ENCODE measurements around the gene PVALEF. TPM values are rescaled to one million over a fixed set of nuclear protein-coding genes. Genes with fewer than 3 reads are reported as not detected.

Gene PVALEF
- total RNA-seq, 1 donor from 2014 or later = not detected

DNA sequence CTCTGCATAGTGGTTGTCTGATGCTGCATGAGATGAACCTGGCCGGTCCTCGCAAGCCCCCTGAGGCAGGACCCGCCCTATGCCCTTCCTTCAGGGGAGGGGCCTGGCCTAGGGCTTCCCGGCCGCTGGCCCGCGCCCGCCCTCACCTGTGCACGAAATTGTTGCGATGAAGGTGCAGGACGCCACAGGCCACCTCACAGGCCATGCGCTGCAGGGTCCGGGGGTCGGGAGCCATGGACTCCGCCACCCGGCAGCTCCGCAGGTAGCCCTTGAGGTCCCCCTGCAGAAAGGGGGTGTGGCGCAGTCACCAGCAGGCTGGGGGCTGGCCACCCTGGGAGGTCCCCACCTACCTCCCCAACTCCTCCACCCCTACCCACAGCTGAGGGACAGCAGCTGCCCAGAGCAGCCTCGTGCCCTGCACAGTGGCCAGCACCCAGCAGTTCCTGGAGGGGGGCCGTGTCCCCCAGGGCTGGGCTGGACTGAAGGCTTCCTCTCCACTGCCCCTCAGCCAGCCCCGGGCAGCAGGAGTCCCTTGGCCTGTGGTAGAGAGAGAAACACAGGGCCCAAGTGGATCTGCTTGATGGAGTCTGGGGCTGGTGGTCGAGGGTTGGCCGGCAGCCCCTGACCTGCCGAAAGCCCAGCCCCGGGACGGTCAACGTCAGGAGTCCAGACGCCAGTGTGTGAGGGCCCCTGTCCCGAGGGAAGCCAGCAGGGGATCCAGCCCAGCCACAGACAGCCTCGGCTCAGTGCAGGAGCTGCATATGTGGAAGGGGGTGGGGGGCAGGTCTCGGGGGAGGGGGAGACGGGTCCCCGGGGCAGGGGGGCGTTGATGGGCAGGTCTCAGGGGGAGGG is 38.8 kb upstream of the PVALEF start:
- H3K27ac Mint-ChIP-seq (ENCODE audit: unreplicated experiment) = no peak overlapping the region
- DNase-seq (ENCODE audit: extremely low spot score, unreplicated experiment) = no peak
- H3K36me3 Mint-ChIP-seq (ENCODE audit: unreplicated experiment) = no peaks in the 10 kb centered on the region
- H3K9me3 Mint-ChIP-seq (ENCODE audit: unreplicated experiment) = no peaks in the 10 kb centered on the region
- H3K4me1 Mint-ChIP-seq (ENCODE audit: unreplicated experiment) = no peaks in the 10 kb centered on the region
- H3K27me3 Mint-ChIP-seq (ENCODE audit: unreplicated experiment) = no peaks in the 10 kb centered on the region
- no peak overlapping the region for H3K4me3 Mint-ChIP-seq (ENCODE audit: unreplicated experiment)
- TF ChIP-seq, protein P1, sequence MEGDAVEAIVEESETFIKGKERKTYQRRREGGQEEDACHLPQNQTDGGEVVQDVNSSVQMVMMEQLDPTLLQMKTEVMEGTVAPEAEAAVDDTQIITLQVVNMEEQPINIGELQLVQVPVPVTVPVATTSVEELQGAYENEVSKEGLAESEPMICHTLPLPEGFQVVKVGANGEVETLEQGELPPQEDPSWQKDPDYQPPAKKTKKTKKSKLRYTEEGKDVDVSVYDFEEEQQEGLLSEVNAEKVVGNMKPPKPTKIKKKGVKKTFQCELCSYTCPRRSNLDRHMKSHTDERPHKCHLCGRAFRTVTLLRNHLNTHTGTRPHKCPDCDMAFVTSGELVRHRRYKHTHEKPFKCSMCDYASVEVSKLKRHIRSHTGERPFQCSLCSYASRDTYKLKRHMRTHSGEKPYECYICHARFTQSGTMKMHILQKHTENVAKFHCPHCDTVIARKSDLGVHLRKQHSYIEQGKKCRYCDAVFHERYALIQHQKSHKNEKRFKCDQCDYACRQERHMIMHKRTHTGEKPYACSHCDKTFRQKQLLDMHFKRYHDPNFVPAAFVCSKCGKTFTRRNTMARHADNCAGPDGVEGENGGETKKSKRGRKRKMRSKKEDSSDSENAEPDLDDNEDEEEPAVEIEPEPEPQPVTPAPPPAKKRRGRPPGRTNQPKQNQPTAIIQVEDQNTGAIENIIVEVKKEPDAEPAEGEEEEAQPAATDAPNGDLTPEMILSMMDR (IDR thresholded peaks at IDR 0.05) = no peak

DNA sequence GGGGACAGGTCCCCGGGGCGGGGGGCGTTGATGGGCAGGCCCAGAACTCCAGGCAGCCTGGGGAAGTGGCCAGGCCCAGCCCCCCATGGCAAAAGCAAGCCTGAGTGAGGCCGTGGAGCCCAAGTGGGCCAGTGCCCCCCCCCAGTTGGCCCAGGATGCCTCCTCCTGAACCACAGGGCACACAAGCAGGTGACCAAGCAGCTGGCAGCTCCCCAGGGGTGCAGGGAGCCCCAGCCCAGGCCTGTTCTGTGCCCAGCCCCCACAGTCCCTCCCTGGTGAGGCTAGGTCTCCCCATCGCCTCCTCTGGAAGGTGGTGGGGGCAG is 38.2 kb upstream of the PVALEF start:
- Mint-ChIP-seq H3K36me3 (ENCODE audit: unreplicated experiment) (no peaks in the 10 kb centered on the region), H3K4me3 (ENCODE audit: unreplicated experiment) (no peak overlapping the region), H3K9me3 (ENCODE audit: unreplicated experiment) (no peaks in the 10 kb centered on the region), H3K27ac (ENCODE audit: unreplicated experiment) (no peak overlapping the region), H3K27me3 (ENCODE audit: unreplicated experiment) (no peaks in the 10 kb centered on the region), H3K4me1 (ENCODE audit: unreplicated experiment) (no peaks in the 10 kb centered on the region)
- DNase-seq (ENCODE audit: extremely low spot score, unreplicated experiment) = no peak
- TF ChIP-seq, protein P1 (IDR thresholded peaks at IDR 0.05) = no peak

DNA sequence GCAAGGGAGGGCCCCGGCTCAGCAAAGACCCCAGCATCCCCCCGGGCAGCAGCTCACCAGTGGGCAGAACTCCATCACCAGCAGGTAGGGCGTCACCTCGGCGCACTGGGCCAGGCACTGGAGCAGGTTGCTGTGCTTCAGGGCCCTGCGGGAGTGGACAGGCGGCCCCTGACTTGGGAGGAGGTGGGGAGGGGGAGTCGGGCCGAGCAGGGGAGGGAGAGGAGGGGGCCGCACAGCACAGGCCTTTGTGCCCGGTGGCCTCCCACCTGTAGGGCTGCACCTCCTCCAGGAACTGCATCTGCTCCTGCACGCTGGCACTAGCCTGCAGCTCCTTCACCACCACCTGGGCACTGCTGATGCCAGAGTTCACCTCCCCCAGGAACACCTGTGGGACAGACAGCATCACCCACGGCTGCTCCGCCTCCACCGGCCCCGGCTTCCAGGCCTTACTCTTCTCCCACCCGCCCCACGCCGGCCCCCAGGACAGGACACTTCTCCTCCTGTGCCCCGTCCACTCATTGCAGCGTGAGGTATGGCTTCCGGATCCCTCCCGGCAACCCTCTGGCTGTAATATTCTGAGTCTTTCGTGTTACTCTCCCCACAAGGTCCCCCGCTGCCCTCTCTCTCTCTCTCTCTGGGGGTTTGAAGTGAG is 37.7 kb upstream of the PVALEF start:
- TF ChIP-seq, protein P1 (IDR thresholded peaks at IDR 0.05) = no peak
- no peak for DNase-seq (ENCODE audit: extremely low spot score, unreplicated experiment)
- H3K4me1 Mint-ChIP-seq (ENCODE audit: unreplicated experiment) = no peaks in the 10 kb centered on the region
- H3K9me3 Mint-ChIP-seq (ENCODE audit: unreplicated experiment) = no peaks in the 10 kb centered on the region
- no peaks in the 10 kb centered on the region for H3K36me3 Mint-ChIP-seq (ENCODE audit: unreplicated experiment)
- H3K27ac Mint-ChIP-seq (ENCODE audit: unreplicated experiment) = no peak overlapping the region
- H3K27me3 Mint-ChIP-seq (ENCODE audit: unreplicated experiment) = no peaks in the 10 kb centered on the region
- no peak overlapping the region for H3K4me3 Mint-ChIP-seq (ENCODE audit: unreplicated experiment)

DNA sequence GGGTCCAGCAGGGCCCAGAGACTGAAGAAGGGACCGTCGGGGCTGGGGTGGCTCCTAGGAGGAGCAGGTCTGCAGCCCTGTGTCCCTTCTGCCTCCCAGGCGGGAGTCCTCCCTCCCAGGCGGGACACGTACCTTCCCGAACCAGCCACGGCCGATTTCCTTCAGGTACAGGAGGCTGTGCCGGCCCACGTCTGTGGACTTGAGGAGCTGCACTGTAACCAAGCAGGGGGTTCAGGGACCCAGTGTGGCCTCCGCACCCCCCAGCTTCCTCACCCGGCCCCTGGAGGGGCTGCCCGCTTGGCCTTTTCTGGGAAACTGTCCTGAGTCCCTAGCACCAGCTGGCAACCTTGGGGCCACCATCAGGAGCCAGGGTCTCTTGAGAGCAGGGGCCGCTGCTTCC is 37.0 kb upstream of the PVALEF start:
- Mint-ChIP-seq H3K27me3 (ENCODE audit: unreplicated experiment) (no peaks in the 10 kb centered on the region), H3K4me1 (ENCODE audit: unreplicated experiment) (no peaks in the 10 kb centered on the region), H3K27ac (ENCODE audit: unreplicated experiment) (no peak overlapping the region), H3K4me3 (ENCODE audit: unreplicated experiment) (no peak overlapping the region), H3K9me3 (ENCODE audit: unreplicated experiment) (no peaks in the 10 kb centered on the region), H3K36me3 (ENCODE audit: unreplicated experiment) (no peaks in the 10 kb centered on the region)
- no peak for DNase-seq (ENCODE audit: extremely low spot score, unreplicated experiment)
- TF ChIP-seq, protein P1 (IDR thresholded peaks at IDR 0.05) = no peak

DNA sequence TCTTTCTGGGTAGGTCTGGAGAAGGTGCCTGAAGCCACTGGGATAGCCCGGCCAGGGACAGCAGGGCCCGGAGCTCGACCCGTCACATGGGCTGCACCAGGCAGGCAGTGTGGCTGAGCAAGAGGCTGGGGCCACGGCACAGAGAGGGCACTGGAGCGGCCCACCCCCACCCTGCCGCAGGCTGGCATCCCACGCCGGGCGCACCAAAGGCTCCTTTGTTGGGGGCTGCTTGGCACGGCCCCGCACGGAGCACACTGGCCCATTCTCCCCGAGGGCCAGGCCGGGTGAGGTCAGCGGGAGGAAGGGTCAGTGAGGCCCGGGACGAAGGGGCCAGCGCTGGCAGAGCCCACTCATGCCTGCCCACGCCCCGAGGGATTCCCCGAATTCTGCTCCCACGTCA is 36.5 kb upstream of the PVALEF start:
- H3K9me3 Mint-ChIP-seq (ENCODE audit: unreplicated experiment) = no peaks in the 10 kb centered on the region
- H3K4me3 Mint-ChIP-seq (ENCODE audit: unreplicated experiment) = no peak overlapping the region
- H3K27ac Mint-ChIP-seq (ENCODE audit: unreplicated experiment) = no peak overlapping the region
- no peaks in the 10 kb centered on the region for H3K4me1 Mint-ChIP-seq (ENCODE audit: unreplicated experiment)
- H3K27me3 Mint-ChIP-seq (ENCODE audit: unreplicated experiment) = no peaks in the 10 kb centered on the region
- TF ChIP-seq, protein P1 (IDR thresholded peaks at IDR 0.05) = no peak
- H3K36me3 Mint-ChIP-seq (ENCODE audit: unreplicated experiment) = no peaks in the 10 kb centered on the region
- DNase-seq (ENCODE audit: extremely low spot score, unreplicated experiment) = no peak

Data from osteocyte (in vitro differentiated cells).